Calu3 (cell line): ENCODE results near the gene TBC1D10B. TPM values are rescaled to one million over a fixed set of nuclear protein-coding genes. Genes with fewer than 3 reads are reported as not detected.

Experiments used
- Bru-seq: library from RNA; stranded (reverse); fragments of 400-500 nt; gene quantifications from one replicate; lab custom pipeline; 2021; lab: Mats Ljungman, UMichigan
- BruChase-seq, 2 experiments: library from RNA; stranded (reverse); fragments of 400-500 nt; gene quantifications; one replicate each; lab custom pipeline; 2021; lab: Mats Ljungman, UMichigan
- BruUV-seq: library from RNA; stranded (reverse); fragments of 400-500 nt; replicated peaks from 2 replicates; lab custom pipeline; 2021; lab: Mats Ljungman, UMichigan
- CTCF ChIA-PET: fragments of 300-600 bp; sonication (Branson Sonifier 250); formaldehyde crosslinking; loops from one replicate; lab custom pipeline; 2022; ENCODE audit warnings: antibody characterized with exemption; lab: Charles Lee
- DNase-seq: peaks from one replicate; pipeline ENCODE4 v3.0.0; 2022
- H3K27ac Mint-ChIP-seq: one replicate; pipeline ENCODE4 v1.8.0; 2022; ENCODE audit warnings: mixed read lengths; ENCODE audit not compliant: unreplicated experiment
- H3K27me3 Mint-ChIP-seq: one replicate; pipeline ENCODE4 v1.8.0; 2022; ENCODE audit warnings: mixed read lengths; ENCODE audit not compliant: unreplicated experiment
- H3K36me3 Mint-ChIP-seq: one replicate; pipeline ENCODE4 v1.8.0; 2022; ENCODE audit warnings: mild to moderate bottlenecking, moderate library complexity, mixed read lengths; ENCODE audit not compliant: insufficient read depth, unreplicated experiment
- H3K4me1 Mint-ChIP-seq: one replicate; pipeline ENCODE4 v1.8.0; 2022; ENCODE audit warnings: mild to moderate bottlenecking, low read depth, mixed read lengths; ENCODE audit not compliant: unreplicated experiment
- H3K4me3 Mint-ChIP-seq: one replicate; pipeline ENCODE4 v1.8.0; 2022; ENCODE audit warnings: mild to moderate bottlenecking, low read depth, moderate library complexity, mixed read lengths; ENCODE audit not compliant: unreplicated experiment
- H3K9me3 Mint-ChIP-seq: one replicate; pipeline ENCODE4 v1.8.0; 2022; ENCODE audit warnings: low read depth, mixed read lengths; ENCODE audit not compliant: unreplicated experiment
- CTCF ChIP-seq: fragments of 200-600 bp; IDR thresholded peaks from one replicate; pipeline ENCODE4 v1.8.0; 2022; ENCODE audit warnings: antibody characterized with exemption; ENCODE audit not compliant: unreplicated experiment
- intact Hi-C: fragments of 100-400 bp; cut with micrococcal nuclease; formaldehyde crosslinking; loops from one replicate; pipeline ENCODE4 v1.10.0; 2022; ENCODE audit not compliant: unreplicated experiment
- long read RNA-seq: library from polyadenylated mRNA; stranded (forward); transcript quantifications from one replicate; pipeline ENCODE4 v2.0.0, GENCODE V29; 2022
- total RNA-seq: library from RNA; stranded (reverse); gene quantifications from 2 replicates; pipeline ENCODE4 v1.2.3, GENCODE V29; 2022

TBC1D10B gene
- total RNA-seq = 66.4 and 69.5 TPM in 2 replicates
- Bru-seq, nascent RNA = percentile 81 among the genes with signal in this experiment
- BruChase-seq, experiment 1, labeled RNA remaining after a 6-hour chase = percentile 84 among the genes with signal in this experiment
- percentile 92 among the genes with signal in this experiment for BruChase-seq, experiment 2, labeled RNA remaining after a 2-hour chase
- long read RNA-seq, transcript TBC1D10B-201 (9 exons, 3,350 nt) = major isoform, 21 of 42 reads
- long read RNA-seq, partial matches to known transcripts = 4 of 42 reads
- long read RNA-seq, other reads (novel, unspliced or antisense) = 16 of 42 reads

GRCh38 chr16:30370456-30371247 lies at the start of gene TBC1D10B:
Gene TBC1D10B, minus strand, starts transcription at chr16:30370494. Its CDS starts 311 bp downstream, at chr16:30370183.
- peak within 1 kb of the TSS; percentile 99 for H3K27ac Mint-ChIP-seq
- peaks cover 48% of the 10 kb centered on the region for H3K36me3 Mint-ChIP-seq
- no peaks in the 10 kb centered on the region for H3K9me3 Mint-ChIP-seq
- CTCF ChIA-PET = interaction anchor here (0.7 to 2.2 kb wide), 17 partner anchors 8 to 305 kb away, joined by 3 to 21 read pairs (median 4); partner anchors contain the start of genes ALDOA, CD2BP2, DCTPP1 and ZNF48
- intact Hi-C loops = loop anchor here (2.0 kb wide), 1 partner anchor 16 kb away; the partner anchor contains the start of gene CD2BP2
- peaks cover 14% of the 10 kb centered on the region for H3K27me3 Mint-ChIP-seq
- TF ChIP-seq CTCF = no peak
- peak; percentile 99 for DNase-seq
- BruUV-seq = no TSS peak
- H3K4me1 Mint-ChIP-seq = peaks cover 44% of the 10 kb centered on the region
- peak within 1 kb of the TSS; percentile 86 for H3K4me3 Mint-ChIP-seq

- Mint-ChIP-seq H3K4me3 (peak overlapping the region; percentile 64), H3K27ac (peak overlapping the region; percentile 14), H3K9me3 (no peaks in the 10 kb centered on the region), H3K4me1 (peaks cover 20% of the 10 kb centered on the region), H3K27me3 (no peaks in the 10 kb centered on the region), H3K36me3 (peaks cover 61% of the 10 kb centered on the region)
- intact Hi-C loops = no loop called here
- DNase-seq = no peak
- CTCF ChIA-PET = interaction anchor here (0.5 to 2.6 kb wide), 11 partner anchors 9 to 354 kb away, joined by 3 to 33 read pairs (median 6); partner anchors contain the start of genes DCTPP1 and ZNF771
- TF ChIP-seq CTCF = no peak
- no TSS peak for BruUV-seq
These were observed 48.3 kb upstream of the TBC1D10B start for GRCh38 chr16:30418350-30419181.

GRCh38 chr16:30417529-30418349 lies 47.4 kb upstream of the TBC1D10B start:
- Mint-ChIP-seq H3K27me3 (no peaks in the 10 kb centered on the region), H3K4me1 (peaks cover 26% of the 10 kb centered on the region), H3K4me3 (peak overlapping the region; percentile 64), H3K36me3 (peaks cover 64% of the 10 kb centered on the region), H3K27ac (no peak overlapping the region), H3K9me3 (no peaks in the 10 kb centered on the region)
- intact Hi-C loops = no loop called here
- DNase-seq = peak; percentile 94
- peak; percentile 24 for TF ChIP-seq CTCF
- CTCF ChIA-PET = interaction anchor here (0.5 to 2.6 kb wide), 12 partner anchors 8 to 353 kb away, joined by 3 to 33 read pairs (median 6); partner anchors contain the start of genes DCTPP1 and ZNF771
- BruUV-seq = no TSS peak
